ENCODE results near the gene ATP6V1G1.

DNA sequence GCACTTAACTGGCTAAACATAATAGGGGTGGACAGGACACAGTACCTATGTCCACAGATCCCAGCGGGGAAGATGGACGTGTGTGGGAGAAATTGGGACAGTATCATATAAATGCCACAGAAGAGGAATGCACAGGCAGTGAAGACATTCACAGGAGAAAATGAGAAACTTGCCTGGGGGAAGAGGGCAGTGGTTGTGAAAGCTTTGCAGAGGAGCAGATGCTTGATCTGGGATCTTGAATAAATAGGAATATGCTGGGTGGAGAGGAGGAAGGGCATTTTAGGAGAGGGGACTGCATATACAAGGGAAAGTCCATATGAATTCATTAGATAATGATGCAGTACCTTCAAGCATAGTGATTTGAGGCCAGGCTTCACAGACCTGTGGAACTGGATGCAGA is 37.1 kb downstream of the ATP6V1G1 start:
- TF ChIP-seq, protein P1, sequence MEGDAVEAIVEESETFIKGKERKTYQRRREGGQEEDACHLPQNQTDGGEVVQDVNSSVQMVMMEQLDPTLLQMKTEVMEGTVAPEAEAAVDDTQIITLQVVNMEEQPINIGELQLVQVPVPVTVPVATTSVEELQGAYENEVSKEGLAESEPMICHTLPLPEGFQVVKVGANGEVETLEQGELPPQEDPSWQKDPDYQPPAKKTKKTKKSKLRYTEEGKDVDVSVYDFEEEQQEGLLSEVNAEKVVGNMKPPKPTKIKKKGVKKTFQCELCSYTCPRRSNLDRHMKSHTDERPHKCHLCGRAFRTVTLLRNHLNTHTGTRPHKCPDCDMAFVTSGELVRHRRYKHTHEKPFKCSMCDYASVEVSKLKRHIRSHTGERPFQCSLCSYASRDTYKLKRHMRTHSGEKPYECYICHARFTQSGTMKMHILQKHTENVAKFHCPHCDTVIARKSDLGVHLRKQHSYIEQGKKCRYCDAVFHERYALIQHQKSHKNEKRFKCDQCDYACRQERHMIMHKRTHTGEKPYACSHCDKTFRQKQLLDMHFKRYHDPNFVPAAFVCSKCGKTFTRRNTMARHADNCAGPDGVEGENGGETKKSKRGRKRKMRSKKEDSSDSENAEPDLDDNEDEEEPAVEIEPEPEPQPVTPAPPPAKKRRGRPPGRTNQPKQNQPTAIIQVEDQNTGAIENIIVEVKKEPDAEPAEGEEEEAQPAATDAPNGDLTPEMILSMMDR (IDR thresholded peaks at IDR 0.05; ENCODE audit: poor library complexity) = no peak
- no peak for TF ChIP-seq EZH2 (IDR thresholded peaks at IDR 0.05; ENCODE audit: borderline replicate concordance)

All from hepatocyte (in vitro differentiated cells).